GM12892 (cell line): Measurements from ENCODE around the gene APOBEC4.
"Not testable (repeated sequence)": the region's sequence is repeated elsewhere in the genome, so short reads cannot be mapped to it uniquely, and the experiment has no call there.

Experiments
- DNase-seq: peaks from one replicate; pipeline ENCODE4 v3.0.0; 2011; ENCODE audit not compliant: insufficient read length
- FAIRE-seq: peaks from 2 replicates; lab custom pipeline; 2011; peaks lifted over from hg19 to GRCh38; lab: Jason Lieb, UNC
- POLR2A ChIP-seq: IDR thresholded peaks from 2 replicates; pipeline ENCODE4 v1.6.1; 2011; ENCODE audit warnings: low read depth, low read length, control low read depth
- POLR2AphosphoS5 ChIP-seq: IDR thresholded peaks from 2 replicates; pipeline ENCODE4 v1.6.1; 2011; ENCODE audit warnings: low read depth, low read length, control low read depth
- TAF1 ChIP-seq: IDR thresholded peaks from 2 replicates; pipeline ENCODE4 v1.6.1; 2011; ENCODE audit warnings: low read depth, mild to moderate bottlenecking, control low read depth, low read length, borderline replicate concordance

The APOBEC4 gene

DNA sequence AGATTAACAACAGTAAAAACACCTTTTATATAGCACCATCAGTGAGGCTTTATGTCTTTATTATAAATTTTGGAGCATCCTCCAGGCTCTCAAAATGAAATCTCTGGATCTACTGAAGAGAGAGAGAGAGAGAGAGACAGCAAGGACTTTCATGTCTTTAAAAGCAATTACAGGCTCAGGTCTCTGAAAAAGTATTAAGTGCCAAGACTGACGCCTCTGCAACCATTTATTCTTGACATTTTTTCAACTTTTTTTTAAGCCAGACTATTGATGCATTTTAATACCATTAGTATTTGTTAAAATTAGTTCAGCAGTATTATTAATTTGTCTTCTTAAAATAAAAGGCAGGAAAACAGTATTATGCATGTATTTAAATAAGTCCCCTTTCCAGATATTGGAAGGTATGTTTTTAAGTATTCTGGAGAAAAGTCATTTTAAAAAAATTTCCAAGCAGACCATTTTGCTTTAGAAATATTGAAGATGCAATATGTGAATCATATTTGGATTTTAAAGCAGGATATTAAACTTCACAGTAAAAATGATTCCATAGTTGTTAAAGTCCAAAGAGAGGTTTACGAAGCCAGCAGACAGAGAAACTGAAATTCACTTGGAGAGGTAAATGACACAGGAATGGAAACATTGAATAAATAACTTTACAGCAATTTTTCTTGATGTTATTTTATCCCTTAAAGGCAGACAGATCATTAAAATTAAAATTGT lies 35.4 kb upstream of the APOBEC4 start:
- TF ChIP-seq TAF1 (no peak), POLR2AphosphoS5 (no peak), POLR2A (no peak)
- FAIRE-seq (no peak), DNase-seq (no peak)

DNA sequence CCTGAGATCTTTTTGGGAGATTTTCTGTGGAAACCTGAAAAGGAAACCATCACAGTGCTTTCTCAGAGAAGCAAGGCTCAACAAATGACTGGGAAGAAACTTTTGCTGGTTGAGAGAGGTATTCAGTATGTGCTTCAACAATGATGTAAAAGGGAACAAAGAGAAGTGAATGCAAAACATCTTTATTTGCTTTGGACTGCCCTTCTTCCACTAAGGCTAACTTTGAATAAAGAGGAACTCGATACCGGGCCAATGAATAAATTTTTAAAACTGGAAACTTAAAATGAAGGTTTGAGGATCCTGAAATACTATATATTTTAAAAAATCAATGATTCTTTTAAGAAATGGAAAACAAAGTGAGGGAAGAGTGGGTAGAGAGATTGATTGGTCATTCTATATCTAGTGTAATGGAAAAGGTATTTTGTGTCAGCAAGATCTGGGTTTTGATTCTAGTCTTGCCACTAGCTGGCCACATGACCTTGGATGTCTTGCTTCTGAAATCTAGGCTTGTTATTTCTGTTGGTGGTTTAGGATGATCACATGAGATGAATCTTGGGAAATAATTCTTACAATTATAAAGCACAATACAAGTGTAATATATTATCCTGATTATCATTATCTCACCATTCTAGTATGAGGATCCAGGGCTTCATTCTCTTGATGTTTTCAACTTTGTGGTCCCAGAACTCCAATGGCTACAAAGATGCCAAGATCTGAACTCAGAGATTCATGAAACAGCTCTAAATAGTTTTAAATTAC lies 34.6 kb upstream of the APOBEC4 start:
- peak; percentile 70 for FAIRE-seq
- TF ChIP-seq POLR2AphosphoS5 (no peak), TAF1 (no peak), POLR2A (no peak)
- DNase-seq: no peak

DNA sequence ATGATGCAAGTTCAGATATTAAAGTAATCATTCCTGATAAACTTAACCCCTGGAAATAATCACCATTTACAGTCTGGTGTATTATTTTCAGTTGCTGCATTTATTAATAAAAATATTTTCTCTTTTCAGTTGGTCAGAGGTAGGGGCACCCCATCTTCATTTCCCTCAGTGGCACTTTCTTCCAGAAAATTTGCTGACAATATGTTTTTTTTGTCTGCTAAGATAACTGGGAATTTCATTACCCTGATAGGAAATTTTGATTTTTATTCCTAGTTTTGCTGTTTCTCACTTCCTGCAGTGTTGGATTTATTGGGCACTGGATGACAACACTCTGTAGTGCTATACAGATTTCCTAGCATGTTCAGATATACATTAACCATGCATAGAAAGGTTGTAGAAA lies 33.1 kb upstream of the APOBEC4 start:
- no peak for DNase-seq
- TF ChIP-seq POLR2AphosphoS5: no peak
- no peak for TF ChIP-seq POLR2A
- TF ChIP-seq TAF1: no peak
- FAIRE-seq: no peak

DNA sequence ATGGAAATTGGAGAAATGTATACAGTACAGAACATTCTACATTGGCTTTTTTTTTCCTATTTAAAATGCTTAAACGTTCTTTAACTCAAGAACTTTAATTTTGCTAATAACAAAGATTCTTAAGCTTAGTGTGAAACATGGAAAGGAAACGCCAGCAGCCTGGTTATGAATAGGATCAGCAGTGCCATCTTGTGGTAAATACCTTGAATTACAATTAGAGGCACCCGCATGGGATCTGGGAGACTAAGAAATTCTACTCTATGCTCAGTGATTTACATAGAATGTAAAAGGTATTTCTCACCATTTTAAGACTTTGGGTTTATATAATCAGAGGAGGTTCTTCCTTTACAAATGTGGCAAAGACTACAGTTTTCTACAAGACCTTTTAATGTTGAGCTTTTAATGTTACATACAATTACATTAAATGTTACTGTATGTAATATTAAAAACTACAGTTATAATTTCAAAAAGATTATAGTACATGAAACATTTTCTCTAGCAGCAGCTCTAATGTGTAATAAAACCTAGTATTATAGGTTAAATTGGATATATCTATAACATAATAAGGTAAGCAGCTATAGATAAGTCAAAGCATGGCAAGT lies 32.1 kb upstream of the APOBEC4 start:
- DNase-seq (peak; percentile 21), FAIRE-seq (peak; percentile 57)
- TF ChIP-seq TAF1 (no peak), POLR2AphosphoS5 (no peak), POLR2A (no peak)

DNA sequence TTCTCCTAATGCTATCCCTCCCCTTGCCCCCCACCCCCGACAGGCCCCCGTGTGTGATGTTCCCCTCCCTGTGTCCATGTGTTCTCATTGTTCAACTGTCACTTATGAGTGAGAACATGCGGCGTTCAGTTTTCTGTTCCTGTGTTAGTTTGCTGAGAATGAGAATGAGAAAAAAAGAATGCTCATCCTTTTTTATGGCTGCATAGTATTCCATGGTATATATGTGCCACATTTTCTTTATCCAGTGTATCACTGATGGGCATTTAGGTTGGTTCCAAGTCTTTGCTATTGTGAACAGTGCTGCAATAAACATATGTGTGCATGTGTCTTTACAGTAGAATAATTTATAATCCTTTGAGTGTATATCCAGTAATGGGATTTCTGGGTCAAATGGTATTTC lies 26.2 kb upstream of the APOBEC4 start:
- DNase-seq, FAIRE-seq: not testable (repeated sequence)

DNA sequence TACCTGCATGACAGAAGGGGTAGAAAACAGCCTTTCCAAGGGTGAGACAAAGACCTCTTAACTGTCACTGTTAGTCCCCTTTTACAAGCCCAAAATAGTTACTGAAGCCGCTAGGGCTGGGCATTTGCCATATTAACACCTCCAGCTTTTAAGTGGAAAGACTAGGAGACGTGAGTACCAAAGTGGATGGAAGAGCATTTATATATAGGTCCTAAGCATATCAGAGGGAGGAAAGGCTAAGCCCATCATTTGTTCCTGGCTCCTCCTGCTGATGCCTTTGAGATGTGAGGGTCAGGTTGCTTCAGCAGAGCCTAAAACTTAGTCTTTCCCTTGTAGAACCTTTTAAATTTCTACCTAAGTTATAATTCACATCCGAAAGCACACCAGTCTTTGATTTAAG lies 25.7 kb upstream of the APOBEC4 start:
- FAIRE-seq (no peak), DNase-seq (no peak)
- no peak for TF ChIP-seq TAF1
- TF ChIP-seq POLR2A: no peak
- no peak for TF ChIP-seq POLR2AphosphoS5

DNA sequence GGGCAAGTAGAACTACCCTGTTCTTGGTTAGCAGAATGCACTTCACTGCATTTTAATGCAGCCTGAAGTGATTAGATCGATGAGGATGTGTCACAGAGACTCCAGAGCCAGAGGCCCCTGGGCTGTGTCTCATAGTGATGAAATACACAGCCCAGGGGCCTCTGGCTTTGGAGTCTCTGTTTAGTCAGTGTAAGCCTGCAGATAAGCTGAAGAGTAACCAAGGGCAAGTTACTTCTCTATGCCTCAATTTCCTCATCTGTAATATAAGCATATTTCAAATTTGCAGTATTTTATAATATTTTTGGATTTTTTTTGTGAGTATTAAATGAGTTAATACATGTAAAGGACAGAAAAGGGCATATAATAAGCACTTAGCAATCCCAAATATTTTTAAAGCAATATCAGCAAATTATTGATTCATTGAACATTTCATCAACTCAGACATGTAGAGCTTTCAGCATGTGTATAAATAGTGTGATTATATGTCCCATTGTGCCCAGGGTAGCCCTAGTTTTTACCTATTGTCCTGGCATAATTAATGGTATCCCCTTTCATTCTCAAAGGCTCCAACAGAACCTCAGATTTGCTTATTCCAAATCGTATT lies 23.6 kb upstream of the APOBEC4 start:
- no peak for FAIRE-seq
- DNase-seq: no peak
- TF ChIP-seq POLR2A: no peak
- TF ChIP-seq POLR2AphosphoS5: no peak
- no peak for TF ChIP-seq TAF1

DNA sequence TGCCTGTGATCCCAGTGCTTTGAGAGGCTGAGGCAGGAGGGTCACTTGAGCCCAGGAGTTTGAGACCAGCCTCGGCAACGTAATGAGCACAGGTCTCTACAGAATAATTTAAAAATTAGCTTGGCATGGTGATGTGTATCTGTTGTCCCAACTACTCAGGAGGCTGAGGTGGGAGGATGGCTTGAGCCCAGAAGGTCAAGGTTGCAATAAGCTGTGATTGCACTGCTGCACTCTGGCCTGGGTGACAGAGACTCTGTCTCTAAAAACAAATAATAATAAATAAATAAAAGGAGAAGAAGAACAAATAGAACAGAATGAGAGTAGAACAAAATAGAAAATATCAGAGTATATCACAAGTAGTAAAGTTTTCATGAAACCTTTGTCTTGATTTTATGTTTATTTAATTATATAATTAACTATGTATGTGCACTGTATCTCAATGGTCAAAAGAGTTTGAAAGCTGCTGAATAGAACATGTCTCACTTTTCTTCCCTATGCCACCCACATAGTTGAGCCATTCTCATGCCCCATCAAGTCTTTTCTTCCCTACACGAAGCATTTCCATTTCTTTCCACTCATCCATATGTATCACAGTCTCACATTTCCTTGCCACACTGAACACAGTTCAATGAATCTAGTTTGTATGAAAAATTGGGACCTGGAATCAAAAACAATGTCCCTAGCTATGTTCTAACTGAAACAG lies 22.9 kb upstream of the APOBEC4 start:
- DNase-seq (no peak), FAIRE-seq (no peak)

DNA sequence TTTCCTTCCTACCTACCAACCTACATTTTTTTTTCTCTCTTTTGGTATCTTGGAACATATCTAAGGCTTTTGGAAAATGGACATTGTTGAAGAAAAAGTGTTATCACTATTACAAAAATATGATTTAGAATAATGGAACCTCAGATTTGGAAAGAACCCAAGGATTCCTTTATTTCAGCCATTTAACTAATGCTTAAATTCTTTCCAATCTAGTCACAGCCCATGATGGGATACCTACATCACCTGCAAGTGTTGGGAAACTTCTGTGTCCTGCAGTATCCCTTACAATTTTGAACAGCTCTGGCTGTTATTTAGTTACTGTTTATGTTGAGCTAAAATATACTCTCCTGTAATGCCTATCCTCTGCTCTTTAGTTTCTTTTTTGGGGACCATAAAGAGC lies 22.3 kb upstream of the APOBEC4 start:
- no peak for TF ChIP-seq POLR2AphosphoS5
- no peak for TF ChIP-seq POLR2A
- TF ChIP-seq TAF1: no peak
- FAIRE-seq (no peak), DNase-seq (no peak)

More for the DNA sequence above, 22.9 kb upstream of the APOBEC4 start:
- TF ChIP-seq TAF1 (no peak), POLR2A (no peak), POLR2AphosphoS5 (no peak)

DNA sequence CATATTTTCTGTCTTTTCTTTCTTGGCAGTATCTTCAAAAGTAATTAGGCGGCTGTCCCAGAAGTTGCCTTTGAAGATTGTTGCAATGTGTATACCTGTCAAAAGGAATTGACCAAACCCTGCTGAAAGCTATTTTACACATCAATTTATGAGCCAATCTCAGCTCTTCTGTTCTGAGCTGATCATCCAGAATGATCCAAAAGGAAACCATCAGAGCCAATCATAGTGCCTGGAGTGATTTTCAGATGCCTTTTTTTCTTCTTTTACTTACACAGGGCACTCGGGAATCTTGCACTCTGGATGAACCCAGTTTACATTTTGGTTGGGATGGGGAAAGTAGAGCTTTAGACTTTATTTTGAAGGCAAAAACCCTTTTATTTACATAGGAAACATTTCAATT lies 21.8 kb upstream of the APOBEC4 start:
- TF ChIP-seq TAF1 (no peak), POLR2AphosphoS5 (no peak)
- no peak for DNase-seq
- FAIRE-seq: no peak

DNA sequence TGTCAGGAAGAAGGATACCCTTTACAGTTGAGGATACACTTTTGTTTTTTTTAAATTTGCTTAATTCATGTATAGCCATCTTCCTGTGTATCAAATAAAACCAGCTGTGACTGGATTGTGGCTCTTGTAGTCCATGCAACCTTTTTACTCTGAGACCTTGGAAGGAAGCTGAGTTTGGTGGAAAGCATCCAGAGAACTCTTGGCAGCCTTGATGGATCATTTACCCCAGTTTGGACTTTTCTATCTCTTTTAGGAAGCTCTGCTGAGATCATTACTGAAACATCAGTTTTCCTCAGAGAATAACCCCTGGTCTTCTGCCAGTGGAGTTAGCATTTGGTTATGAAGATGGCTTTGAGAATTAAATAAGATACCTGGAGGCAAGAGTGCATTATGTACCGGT lies 21.2 kb upstream of the APOBEC4 start:
- TF ChIP-seq POLR2A: no peak
- TF ChIP-seq TAF1: no peak
- no peak for TF ChIP-seq POLR2AphosphoS5
- FAIRE-seq (no peak), DNase-seq (no peak)
